Neural cell (in vitro differentiated cells): ENCODE measurements around the gene C5orf46. TPM values are rescaled to one million over a fixed set of nuclear protein-coding genes. Genes with fewer than 3 reads are reported as not detected.

Experiments used
- H2AFZ ChIP-seq: fragments of 200-600, 300-800 bp; sonication (generic), shearing (Covaris generic); 2 replicates; pipeline ENCODE4 v1.6.0; 2014; ENCODE audit warnings: low read depth, mild to moderate bottlenecking, antibody characterized with exemption, low read length, moderate library complexity
- H3F3A ChIP-seq: fragments of 200-600 bp; shearing (Covaris generic); 2 replicates; pipeline ENCODE4 v1.6.1; 2016; ENCODE audit warnings: mild to moderate bottlenecking, moderate library complexity, mixed read lengths, antibody characterized with exemption, low read length; ENCODE audit not compliant: insufficient read depth, poor library complexity, severe bottlenecking
- H3K27ac ChIP-seq: fragments of 200-600, 300-800 bp; sonication (generic), shearing (Covaris generic); 2 replicates; pipeline ENCODE4 v1.5.1; 2014; ENCODE audit warnings: mild to moderate bottlenecking, low read length, moderate library complexity
- H3K27me3 ChIP-seq: fragments of 300-800, 200-600 bp; sonication (generic), shearing (Covaris generic); 2 replicates; pipeline ENCODE4 v1.6.0; 2014; ENCODE audit warnings: mild to moderate bottlenecking, low read depth, low read length, moderate library complexity; ENCODE audit not compliant: insufficient read depth
- H3K36me3 ChIP-seq: fragments of 300-800, 200-600 bp; sonication (generic), shearing (Covaris generic); 2 replicates; pipeline ENCODE4 v1.5.1; 2014; ENCODE audit warnings: mild to moderate bottlenecking, antibody characterized with exemption, low read length, moderate library complexity; ENCODE audit not compliant: insufficient read depth
- H3K4me2 ChIP-seq: fragments of 300-800, 200-600 bp; sonication (generic), shearing (Covaris generic); 2 replicates; pipeline ENCODE4 v1.6.0; 2014; ENCODE audit warnings: mild to moderate bottlenecking, low read length
- H3K4me3 ChIP-seq: fragments of 300-800, 200-600 bp; sonication (generic), shearing (Covaris generic); 2 replicates; pipeline ENCODE4 v1.5.1; 2014; ENCODE audit warnings: mild to moderate bottlenecking, low read length, moderate library complexity
- H3K79me2 ChIP-seq: fragments of 200-600 bp; shearing (Covaris generic); replicated peaks from 2 replicates; pipeline ENCODE4 v1.6.0; 2014; ENCODE audit warnings: mild to moderate bottlenecking, low read length, moderate library complexity; ENCODE audit not compliant: insufficient read depth
- H3K9ac ChIP-seq: fragments of 300-800, 200-600 bp; sonication (generic), shearing (Covaris generic); 2 replicates; pipeline ENCODE4 v1.6.1; 2016; ENCODE audit warnings: mild to moderate bottlenecking, low read length, mixed read lengths
- H3K9me2 ChIP-seq: fragments of 200-600 bp; shearing (Covaris generic); 2 replicates; pipeline ENCODE4 v1.6.1; 2016; ENCODE audit warnings: mild to moderate bottlenecking, low read length, mixed read lengths; ENCODE audit not compliant: insufficient read depth
- H3K9me3 ChIP-seq: fragments of 200-600, 300-800 bp; sonication (generic), shearing (Covaris generic); 2 replicates; pipeline ENCODE4 v1.6.1; 2016; ENCODE audit warnings: mild to moderate bottlenecking, mixed run types, low read length, moderate library complexity, mixed read lengths
- H4K20me1 ChIP-seq: fragments of 200-600 bp; shearing (Covaris generic); 2 replicates; pipeline ENCODE4 v1.6.1; 2016; ENCODE audit warnings: mild to moderate bottlenecking, mixed run types; ENCODE audit not compliant: insufficient read depth
- EP300 ChIP-seq: fragments of 450-650 bp; conservative IDR thresholded peaks from 2 replicates; pipeline ENCODE4 v1.6.1; 2014; ENCODE audit warnings: antibody characterized with exemption, mild to moderate bottlenecking, moderate library complexity; ENCODE audit not compliant: poor library complexity, severe bottlenecking
- EZH2 ChIP-seq: fragments of 200-600, 300-800 bp; shearing (Covaris generic), sonication (generic); IDR thresholded peaks from 2 replicates; pipeline ENCODE4 v1.6.1; 2014; ENCODE audit warnings: antibody characterized with exemption, low read length, borderline replicate concordance, mild to moderate bottlenecking; ENCODE audit not compliant: insufficient read depth, poor library complexity, severe bottlenecking
- MXI1 ChIP-seq: fragments of 450-650 bp; conservative IDR thresholded peaks from 2 replicates; pipeline ENCODE4 v1.6.1; 2014; ENCODE audit warnings: antibody characterized with exemption, mild to moderate bottlenecking; ENCODE audit not compliant: poor library complexity, severe bottlenecking
- POLR2AphosphoS5 ChIP-seq: IDR thresholded peaks from 2 replicates; pipeline ENCODE4 v1.6.1; 2012
- RAD21 ChIP-seq: fragments of 450-650 bp; conservative IDR thresholded peaks from 2 replicates; pipeline ENCODE4 v1.6.1; 2014; ENCODE audit warnings: antibody characterized with exemption, mild to moderate bottlenecking, moderate library complexity
- SMC3 ChIP-seq: fragments of 450-650 bp; conservative IDR thresholded peaks from 2 replicates; pipeline ENCODE4 v1.6.1; 2014; ENCODE audit warnings: antibody characterized with exemption, mild to moderate bottlenecking, moderate library complexity; ENCODE audit not compliant: poor library complexity
- TAF1 ChIP-seq: IDR thresholded peaks from 2 replicates; pipeline ENCODE4 v1.6.1; 2012; ENCODE audit warnings: low read depth
- polyA plus RNA-seq: library from polyadenylated mRNA; depleted of rRNA; stranded (reverse); fragments of >200 nt; gene quantifications from 2 replicates; pipeline ENCODE4 v1.2.3, GENCODE V29; 2014
- TF ChIP-seq, protein P1 (sequence below): fragments of 450-650 bp; IDR thresholded peaks from 2 replicates; pipeline ENCODE4 v1.5.1; 2014; ENCODE audit warnings: antibody characterized with exemption, mild to moderate bottlenecking, moderate library complexity; ENCODE audit not compliant: poor library complexity, severe bottlenecking
- TF ChIP-seq, protein P2 (sequence below): IDR thresholded peaks from 2 replicates; pipeline ENCODE4 v1.6.1; 2012; ENCODE audit warnings: borderline replicate concordance

The C5orf46 gene
- polyA plus RNA-seq, 1 donor from 2014 or later: not detected

DNA sequence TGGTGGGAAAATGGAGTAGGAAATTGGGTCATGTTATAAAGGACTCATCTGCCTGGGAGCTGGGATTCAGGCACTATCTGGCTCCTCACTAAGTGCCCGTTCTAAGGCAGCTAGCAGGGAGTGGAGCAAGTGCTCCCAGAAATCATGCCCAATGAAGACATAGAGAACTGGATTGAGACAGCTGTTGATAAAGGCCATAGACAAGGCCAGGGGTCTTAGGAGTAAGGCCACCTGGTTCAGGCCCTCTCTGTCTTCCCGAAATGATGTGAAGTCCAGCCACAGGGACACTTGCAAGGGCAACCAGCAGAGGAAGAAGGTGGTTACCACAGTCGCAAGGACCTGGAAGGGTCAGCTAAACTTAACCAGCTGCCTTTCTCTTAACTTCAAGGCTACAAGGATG is 54.8 kb downstream of the C5orf46 start:
- no peak overlapping the region for H2AFZ ChIP-seq
- H4K20me1 ChIP-seq: no peaks in the 10 kb centered on the region
- H3K9me2 ChIP-seq: no peaks in the 10 kb centered on the region
- no peaks in the 10 kb centered on the region for H3K36me3 ChIP-seq
- no peaks in the 10 kb centered on the region for H3K79me2 ChIP-seq
- no peaks in the 10 kb centered on the region for H3K27me3 ChIP-seq
- no peak overlapping the region for H3K4me3 ChIP-seq
- H3K9ac ChIP-seq: no peak overlapping the region
- H3K27ac ChIP-seq: no peak overlapping the region
- H3F3A ChIP-seq: no peaks in the 10 kb centered on the region
- no peaks in the 10 kb centered on the region for H3K9me3 ChIP-seq
- H3K4me2 ChIP-seq: no peak overlapping the region
- TF ChIP-seq, protein P1, sequence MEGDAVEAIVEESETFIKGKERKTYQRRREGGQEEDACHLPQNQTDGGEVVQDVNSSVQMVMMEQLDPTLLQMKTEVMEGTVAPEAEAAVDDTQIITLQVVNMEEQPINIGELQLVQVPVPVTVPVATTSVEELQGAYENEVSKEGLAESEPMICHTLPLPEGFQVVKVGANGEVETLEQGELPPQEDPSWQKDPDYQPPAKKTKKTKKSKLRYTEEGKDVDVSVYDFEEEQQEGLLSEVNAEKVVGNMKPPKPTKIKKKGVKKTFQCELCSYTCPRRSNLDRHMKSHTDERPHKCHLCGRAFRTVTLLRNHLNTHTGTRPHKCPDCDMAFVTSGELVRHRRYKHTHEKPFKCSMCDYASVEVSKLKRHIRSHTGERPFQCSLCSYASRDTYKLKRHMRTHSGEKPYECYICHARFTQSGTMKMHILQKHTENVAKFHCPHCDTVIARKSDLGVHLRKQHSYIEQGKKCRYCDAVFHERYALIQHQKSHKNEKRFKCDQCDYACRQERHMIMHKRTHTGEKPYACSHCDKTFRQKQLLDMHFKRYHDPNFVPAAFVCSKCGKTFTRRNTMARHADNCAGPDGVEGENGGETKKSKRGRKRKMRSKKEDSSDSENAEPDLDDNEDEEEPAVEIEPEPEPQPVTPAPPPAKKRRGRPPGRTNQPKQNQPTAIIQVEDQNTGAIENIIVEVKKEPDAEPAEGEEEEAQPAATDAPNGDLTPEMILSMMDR: no peak
- TF ChIP-seq, protein P2, sequence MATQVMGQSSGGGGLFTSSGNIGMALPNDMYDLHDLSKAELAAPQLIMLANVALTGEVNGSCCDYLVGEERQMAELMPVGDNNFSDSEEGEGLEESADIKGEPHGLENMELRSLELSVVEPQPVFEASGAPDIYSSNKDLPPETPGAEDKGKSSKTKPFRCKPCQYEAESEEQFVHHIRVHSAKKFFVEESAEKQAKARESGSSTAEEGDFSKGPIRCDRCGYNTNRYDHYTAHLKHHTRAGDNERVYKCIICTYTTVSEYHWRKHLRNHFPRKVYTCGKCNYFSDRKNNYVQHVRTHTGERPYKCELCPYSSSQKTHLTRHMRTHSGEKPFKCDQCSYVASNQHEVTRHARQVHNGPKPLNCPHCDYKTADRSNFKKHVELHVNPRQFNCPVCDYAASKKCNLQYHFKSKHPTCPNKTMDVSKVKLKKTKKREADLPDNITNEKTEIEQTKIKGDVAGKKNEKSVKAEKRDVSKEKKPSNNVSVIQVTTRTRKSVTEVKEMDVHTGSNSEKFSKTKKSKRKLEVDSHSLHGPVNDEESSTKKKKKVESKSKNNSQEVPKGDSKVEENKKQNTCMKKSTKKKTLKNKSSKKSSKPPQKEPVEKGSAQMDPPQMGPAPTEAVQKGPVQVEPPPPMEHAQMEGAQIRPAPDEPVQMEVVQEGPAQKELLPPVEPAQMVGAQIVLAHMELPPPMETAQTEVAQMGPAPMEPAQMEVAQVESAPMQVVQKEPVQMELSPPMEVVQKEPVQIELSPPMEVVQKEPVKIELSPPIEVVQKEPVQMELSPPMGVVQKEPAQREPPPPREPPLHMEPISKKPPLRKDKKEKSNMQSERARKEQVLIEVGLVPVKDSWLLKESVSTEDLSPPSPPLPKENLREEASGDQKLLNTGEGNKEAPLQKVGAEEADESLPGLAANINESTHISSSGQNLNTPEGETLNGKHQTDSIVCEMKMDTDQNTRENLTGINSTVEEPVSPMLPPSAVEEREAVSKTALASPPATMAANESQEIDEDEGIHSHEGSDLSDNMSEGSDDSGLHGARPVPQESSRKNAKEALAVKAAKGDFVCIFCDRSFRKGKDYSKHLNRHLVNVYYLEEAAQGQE: no peak
- TF ChIP-seq SMC3 (no peak), EZH2 (no peak), POLR2AphosphoS5 (no peak), RAD21 (no peak), MXI1 (no peak), TAF1 (no peak), EP300 (no peak)

DNA sequence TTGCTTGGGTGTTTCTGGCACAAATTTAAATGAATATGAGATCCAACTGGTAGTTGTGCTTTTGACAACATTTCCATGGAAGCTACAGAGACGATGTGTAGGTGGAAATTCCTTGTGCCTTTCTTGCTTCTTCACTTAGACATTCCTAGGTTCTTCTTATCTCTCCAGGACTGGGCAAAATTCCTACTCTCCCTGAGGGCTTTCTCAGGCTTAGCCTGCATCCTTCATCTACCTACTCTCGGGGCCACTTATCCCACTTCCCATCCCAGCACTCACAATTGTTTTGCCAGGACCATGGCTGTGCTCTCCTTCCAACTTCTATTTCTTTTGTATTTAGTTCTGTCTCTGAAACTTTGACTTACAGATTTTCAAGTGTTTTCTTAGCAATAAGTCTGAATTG is 57.1 kb downstream of the C5orf46 start:
- TF ChIP-seq, protein P2: no peak
- TF ChIP-seq, protein P1: no peak
- TF ChIP-seq EP300 (no peak), RAD21 (no peak), EZH2 (no peak), POLR2AphosphoS5 (no peak), SMC3 (no peak)

More for the DNA sequence above, 57.1 kb downstream of the C5orf46 start:
- Histone ChIP-seq H3K27me3 (no peaks in the 10 kb centered on the region), H2AFZ (no peak overlapping the region), H3K4me3 (no peak overlapping the region), H3K36me3 (no peaks in the 10 kb centered on the region), H3K9me2 (no peaks in the 10 kb centered on the region), H4K20me1 (no peaks in the 10 kb centered on the region), H3K9me3 (no peaks in the 10 kb centered on the region), H3K4me2 (no peak overlapping the region), H3F3A (no peaks in the 10 kb centered on the region), H3K79me2 (no peaks in the 10 kb centered on the region), H3K9ac (no peak overlapping the region), H3K27ac (no peak overlapping the region)
